ENCODE data around the gene GNMT.

The GNMT gene

DNA sequence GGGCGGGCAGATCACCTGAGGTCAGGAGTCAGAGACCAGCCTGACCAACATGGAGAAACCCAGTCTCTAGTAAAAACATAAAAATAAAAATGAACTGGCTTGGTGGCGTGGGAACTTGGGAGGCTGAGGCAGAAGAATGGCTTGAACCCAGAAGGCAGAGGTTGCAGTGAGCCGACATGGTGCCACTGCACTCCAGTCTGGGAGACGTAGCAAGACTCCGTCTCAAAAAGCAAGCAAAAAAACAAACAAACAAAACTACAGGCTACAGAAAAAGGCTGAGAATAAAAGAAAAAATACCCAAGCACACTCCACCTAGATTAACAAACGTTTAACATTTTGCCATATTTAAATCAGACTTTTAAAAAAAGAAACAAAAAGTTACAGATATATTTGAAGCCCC, 38.8 kb upstream of the GNMT start:
- H3K4me3 ChIP-seq (ENCODE audit: low read depth, low read length): no peak overlapping the region
- CTCF ChIA-PET: no interaction called here
- POLR2A ChIA-PET: no interaction called here
- DNase-seq (ENCODE audit: low read depth, low spot score): no peak
- TF ChIP-seq, protein P1, sequence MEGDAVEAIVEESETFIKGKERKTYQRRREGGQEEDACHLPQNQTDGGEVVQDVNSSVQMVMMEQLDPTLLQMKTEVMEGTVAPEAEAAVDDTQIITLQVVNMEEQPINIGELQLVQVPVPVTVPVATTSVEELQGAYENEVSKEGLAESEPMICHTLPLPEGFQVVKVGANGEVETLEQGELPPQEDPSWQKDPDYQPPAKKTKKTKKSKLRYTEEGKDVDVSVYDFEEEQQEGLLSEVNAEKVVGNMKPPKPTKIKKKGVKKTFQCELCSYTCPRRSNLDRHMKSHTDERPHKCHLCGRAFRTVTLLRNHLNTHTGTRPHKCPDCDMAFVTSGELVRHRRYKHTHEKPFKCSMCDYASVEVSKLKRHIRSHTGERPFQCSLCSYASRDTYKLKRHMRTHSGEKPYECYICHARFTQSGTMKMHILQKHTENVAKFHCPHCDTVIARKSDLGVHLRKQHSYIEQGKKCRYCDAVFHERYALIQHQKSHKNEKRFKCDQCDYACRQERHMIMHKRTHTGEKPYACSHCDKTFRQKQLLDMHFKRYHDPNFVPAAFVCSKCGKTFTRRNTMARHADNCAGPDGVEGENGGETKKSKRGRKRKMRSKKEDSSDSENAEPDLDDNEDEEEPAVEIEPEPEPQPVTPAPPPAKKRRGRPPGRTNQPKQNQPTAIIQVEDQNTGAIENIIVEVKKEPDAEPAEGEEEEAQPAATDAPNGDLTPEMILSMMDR (IDR thresholded peaks at IDR 0.05; ENCODE audit: insufficient read depth, low read length, missing control alignments): no peak

DNA sequence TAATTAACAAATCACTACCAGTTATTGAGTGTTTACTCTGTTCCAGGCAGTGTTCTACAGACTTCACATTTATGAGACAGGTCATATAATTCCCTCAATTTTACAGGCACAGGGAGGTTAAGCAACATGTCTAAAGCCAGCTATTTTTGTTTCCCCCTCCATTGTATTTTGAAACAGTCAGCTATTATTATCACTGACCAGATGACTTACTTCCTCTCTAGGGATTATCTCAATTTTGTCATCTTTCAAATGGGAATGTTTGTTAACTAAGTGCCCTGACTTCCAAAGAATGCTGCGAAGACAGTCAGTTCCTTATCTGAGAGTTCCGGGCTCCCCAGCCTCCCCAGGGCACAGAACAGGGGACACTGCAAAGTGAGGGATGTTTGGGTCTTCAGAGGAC, 36.9 kb upstream of the GNMT start:
- no peak overlapping the region for H3K4me3 ChIP-seq (ENCODE audit: low read depth, low read length)
- ChIA-PET POLR2A (no interaction called here), CTCF (interaction anchor here (1.4 kb wide), 1 partner anchor 23 kb away, joined by 4 read pairs; no protein-coding TSS in a partner anchor)
- DNase-seq (ENCODE audit: low read depth, low spot score): no peak
- TF ChIP-seq, protein P1 (IDR thresholded peaks at IDR 0.05; ENCODE audit: insufficient read depth, low read length, missing control alignments): no peak

DNA sequence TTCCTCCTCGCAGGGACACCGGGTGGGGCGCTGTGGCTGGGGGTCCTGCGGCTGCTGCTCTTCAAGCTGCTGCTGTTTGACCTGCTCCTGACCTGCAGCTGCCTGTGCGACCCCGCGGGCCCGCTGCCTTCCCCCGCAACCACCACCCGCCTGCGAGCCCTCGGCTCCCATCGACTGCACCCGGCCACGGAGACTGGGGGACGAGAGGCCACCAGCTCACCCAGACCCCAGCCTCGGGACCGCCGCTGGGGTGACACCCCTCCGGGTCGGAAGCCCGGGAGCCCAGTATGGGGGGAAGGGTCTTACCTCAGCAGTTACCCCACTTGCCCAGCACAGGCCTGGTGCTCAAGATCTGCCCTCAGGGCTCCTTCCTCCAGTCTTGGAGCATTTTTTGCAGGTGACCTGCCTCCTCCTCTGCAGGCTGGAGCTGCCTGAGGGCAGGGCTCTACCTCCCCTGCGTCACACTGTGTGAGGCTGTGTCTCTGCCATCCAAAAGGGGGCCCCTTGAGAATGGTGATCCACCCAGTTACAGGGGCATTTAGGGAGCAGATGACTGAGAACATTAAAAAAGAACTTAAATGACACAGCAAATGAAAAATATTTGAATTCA, 35.2 kb upstream of the GNMT start:
- TF ChIP-seq, protein P1 (IDR thresholded peaks at IDR 0.05; ENCODE audit: insufficient read depth, low read length, missing control alignments): no peak
- ChIA-PET CTCF (no interaction called here), POLR2A (no interaction called here)
- H3K4me3 ChIP-seq (ENCODE audit: low read depth, low read length): no peak overlapping the region
- DNase-seq (ENCODE audit: low read depth, low spot score): no peak

DNA sequence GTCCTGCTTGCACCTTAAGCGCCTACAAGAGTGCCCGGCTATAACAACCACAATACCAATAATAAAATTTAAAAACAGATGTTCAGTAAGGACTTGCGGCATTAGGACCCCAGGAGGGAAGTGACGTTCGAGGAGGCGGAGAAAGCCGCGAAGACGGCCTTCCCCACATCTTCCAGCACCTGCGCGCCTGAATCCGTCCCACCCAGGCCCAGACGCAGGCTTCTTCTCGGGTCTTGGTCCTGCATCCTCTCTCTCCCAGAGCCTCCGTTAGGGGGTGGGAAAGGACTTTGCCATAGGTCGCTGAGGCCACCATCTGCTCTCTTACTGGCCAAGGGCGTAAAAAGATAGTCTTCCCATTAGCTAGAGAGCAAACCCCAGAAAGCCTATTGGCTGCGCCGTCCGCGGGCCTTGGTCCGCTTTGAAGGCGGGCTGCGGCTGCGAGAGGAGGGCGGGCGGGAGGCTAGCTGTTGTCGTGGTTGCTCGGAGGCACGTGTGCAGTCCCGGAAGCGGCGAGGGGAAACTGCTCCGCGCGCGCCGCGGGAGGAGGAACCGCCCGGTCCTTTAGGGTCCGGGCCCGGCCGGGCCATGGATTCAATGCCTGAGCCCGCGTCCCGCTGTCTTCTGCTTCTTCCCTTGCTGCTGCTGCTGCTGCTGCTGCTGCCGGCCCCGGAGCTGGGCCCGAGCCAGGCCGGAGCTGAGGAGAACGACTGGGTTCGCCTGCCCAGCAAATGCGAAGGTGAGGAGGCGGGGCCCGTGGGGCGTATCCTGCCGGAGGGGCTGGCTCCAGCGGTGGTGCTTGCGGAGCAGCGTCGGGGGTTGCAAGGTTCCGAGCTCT, 31.4 kb upstream of the GNMT start, which contains the start of gene CNPY3:
CNPY3 (plus strand) TSS at position 495 of the 835 bp plus-strand sequence; CDS start at position 586, 91 bp downstream.
- TF ChIP-seq, protein P1 (IDR thresholded peaks at IDR 0.05; ENCODE audit: insufficient read depth, low read length, missing control alignments): no peak
- peak within 1 kb of the TSS; percentile 71 for H3K4me3 ChIP-seq (ENCODE audit: low read depth, low read length)
- ChIA-PET POLR2A (interaction anchor here (0.6 to 2.9 kb wide), 9 partner anchors 9 to 125 kb away, joined by 3 to 17 read pairs (median 4); partner anchors contain the start of genes CUL7, KLHDC3, PEX6 and PPP2R5D), CTCF (interaction anchor here (0.9 to 2.6 kb wide), 4 partner anchors 9 to 34 kb away, joined by 3 to 8 read pairs (median 5); no protein-coding TSS in a partner anchor)
- DNase-seq (ENCODE audit: low read depth, low spot score): peak; percentile 85

DNA sequence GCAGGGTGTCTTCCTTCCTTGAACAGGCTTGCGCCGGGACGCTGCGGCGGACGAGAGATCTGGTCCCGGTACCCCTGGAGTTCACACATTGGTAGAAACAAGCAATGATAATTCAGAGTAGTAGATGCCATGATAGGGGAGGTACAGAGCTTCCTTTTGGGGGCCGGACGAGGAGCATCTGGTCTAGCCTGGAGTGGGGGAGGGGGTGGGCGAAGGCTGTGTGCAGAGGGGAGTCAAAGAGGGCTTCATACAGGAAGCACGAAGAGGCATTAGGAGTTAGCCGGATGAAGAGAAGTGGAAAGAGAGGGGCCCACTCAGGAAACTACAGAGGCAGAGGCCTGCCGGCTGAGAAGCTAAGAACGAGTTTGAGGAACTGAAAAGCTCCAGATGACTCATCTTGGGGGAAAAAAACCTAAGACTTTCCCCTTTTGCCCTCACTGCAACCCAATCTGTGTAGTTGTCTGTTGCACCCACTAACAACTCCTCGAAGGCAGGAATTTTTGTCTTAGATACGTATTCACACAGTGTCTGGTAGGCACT, 30.7 kb upstream of the GNMT start:
- peak overlapping the region; percentile 71 for H3K4me3 ChIP-seq (ENCODE audit: low read depth, low read length)
- DNase-seq (ENCODE audit: low read depth, low spot score): peak; percentile 41
- POLR2A ChIA-PET: interaction anchor here (0.6 to 2.9 kb wide), 9 partner anchors 8 to 124 kb away, joined by 3 to 17 read pairs (median 4); partner anchors contain the start of genes CUL7, KLHDC3, PEX6 and PPP2R5D
- CTCF ChIA-PET: interaction anchor here (0.6 to 2.6 kb wide), 5 partner anchors 10 to 33 kb away, joined by 3 to 8 read pairs (median 5); no protein-coding TSS in a partner anchor
- TF ChIP-seq, protein P1 (IDR thresholded peaks at IDR 0.05; ENCODE audit: insufficient read depth, low read length, missing control alignments): no peak

All from AG04449 (cell line).